ENCODE measurements around the gene LRP1-AS. TPM values are rescaled to one million over a fixed set of nuclear protein-coding genes. Genes with fewer than 3 reads are reported as not detected.

The LRP1-AS gene
- total RNA-seq, 1 experiment from 2014 or later, result not detected

DNA sequence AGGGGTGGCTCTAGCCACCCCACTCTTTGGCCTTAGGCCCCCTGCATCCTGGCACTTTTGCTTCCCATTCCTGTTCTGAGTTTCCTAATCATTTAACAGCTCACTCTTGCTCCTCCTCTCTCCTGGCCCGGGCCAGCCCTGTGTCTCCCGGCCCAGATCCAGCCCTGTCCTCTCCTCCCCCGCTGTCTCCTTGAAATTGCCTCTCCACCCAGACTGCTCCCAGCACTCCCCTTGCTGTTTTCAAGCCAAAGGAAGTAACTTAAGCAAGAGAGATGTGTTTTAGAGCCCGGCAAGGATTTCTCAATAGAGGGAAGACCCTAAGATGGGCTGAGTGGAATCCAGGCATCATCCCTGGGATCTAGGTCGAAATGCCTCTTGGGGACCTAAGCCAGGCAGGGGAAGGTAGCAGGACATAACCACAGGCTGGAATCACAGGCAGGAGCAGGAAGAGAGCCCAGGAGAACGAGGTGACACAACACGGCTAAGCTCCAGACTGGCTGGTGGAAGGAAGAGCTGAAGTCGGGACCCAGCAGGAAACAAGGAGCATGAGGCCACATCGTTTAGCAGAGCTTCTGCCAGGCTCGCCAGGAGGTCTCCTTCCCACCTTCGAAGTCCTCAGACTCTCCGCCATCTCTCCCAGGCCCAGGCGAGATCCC is 2.0 kb upstream of the LRP1-AS start (continued):
- TF ChIP-seq, protein P1, sequence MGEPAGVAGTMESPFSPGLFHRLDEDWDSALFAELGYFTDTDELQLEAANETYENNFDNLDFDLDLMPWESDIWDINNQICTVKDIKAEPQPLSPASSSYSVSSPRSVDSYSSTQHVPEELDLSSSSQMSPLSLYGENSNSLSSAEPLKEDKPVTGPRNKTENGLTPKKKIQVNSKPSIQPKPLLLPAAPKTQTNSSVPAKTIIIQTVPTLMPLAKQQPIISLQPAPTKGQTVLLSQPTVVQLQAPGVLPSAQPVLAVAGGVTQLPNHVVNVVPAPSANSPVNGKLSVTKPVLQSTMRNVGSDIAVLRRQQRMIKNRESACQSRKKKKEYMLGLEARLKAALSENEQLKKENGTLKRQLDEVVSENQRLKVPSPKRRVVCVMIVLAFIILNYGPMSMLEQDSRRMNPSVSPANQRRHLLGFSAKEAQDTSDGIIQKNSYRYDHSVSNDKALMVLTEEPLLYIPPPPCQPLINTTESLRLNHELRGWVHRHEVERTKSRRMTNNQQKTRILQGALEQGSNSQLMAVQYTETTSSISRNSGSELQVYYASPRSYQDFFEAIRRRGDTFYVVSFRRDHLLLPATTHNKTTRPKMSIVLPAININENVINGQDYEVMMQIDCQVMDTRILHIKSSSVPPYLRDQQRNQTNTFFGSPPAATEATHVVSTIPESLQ (CRISPR knock-in tag; IDR thresholded peaks at IDR 0.05), result no peak
- TF ChIP-seq CBFB (CRISPR knock-in tag; IDR thresholded peaks at IDR 0.05; ENCODE audit: low read depth), result no peak
- TF ChIP-seq, protein P2, sequence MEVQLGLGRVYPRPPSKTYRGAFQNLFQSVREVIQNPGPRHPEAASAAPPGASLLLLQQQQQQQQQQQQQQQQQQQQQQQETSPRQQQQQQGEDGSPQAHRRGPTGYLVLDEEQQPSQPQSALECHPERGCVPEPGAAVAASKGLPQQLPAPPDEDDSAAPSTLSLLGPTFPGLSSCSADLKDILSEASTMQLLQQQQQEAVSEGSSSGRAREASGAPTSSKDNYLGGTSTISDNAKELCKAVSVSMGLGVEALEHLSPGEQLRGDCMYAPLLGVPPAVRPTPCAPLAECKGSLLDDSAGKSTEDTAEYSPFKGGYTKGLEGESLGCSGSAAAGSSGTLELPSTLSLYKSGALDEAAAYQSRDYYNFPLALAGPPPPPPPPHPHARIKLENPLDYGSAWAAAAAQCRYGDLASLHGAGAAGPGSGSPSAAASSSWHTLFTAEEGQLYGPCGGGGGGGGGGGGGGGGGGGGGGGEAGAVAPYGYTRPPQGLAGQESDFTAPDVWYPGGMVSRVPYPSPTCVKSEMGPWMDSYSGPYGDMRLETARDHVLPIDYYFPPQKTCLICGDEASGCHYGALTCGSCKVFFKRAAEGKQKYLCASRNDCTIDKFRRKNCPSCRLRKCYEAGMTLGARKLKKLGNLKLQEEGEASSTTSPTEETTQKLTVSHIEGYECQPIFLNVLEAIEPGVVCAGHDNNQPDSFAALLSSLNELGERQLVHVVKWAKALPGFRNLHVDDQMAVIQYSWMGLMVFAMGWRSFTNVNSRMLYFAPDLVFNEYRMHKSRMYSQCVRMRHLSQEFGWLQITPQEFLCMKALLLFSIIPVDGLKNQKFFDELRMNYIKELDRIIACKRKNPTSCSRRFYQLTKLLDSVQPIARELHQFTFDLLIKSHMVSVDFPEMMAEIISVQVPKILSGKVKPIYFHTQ (CRISPR knock-in tag; IDR thresholded peaks at IDR 0.05), result no peak
- TF ChIP-seq, protein P3, sequence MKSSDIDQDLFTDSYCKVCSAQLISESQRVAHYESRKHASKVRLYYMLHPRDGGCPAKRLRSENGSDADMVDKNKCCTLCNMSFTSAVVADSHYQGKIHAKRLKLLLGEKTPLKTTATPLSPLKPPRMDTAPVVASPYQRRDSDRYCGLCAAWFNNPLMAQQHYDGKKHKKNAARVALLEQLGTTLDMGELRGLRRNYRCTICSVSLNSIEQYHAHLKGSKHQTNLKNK (CRISPR knock-in tag; IDR thresholded peaks at IDR 0.05), result no peak

DNA sequence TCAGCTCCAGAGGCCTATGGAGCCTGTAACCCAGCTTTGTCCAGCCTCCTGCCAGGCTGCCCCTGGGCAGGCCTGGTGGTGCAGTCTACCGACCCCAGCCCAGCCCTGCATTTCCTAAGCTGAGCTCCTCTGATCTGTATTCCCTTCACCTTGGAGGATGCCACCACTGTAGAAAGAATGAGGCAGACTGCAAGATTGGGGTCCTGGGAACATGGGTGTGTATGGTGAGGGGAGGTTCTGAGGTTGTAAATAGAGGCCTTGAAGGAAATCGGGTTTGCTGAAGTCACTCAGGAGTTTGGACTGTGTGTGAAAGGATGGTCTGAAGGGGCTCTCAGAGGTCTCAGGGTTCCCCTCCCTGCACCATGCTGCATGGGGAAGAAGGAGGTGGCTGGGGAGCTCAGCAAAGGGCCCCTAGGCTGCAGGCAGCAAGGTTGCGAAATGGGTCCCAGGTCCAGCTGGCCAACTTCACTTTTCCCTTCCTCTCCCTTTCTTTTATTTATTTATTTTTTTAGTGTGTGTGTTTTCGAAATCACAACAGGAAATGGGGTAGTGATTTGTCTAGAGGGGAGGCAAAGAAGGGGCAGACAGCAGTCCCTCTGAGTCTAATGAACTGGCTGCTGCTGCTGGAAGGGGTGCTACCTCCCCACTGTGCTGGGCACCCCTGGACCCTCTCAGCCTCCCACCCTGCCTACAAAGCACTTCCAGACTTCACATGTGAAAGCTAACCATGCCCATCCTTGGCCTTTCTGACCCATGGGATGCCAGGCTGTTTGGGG is 1.2 kb upstream of the LRP1-AS start:
- no peaks in the 10 kb centered on the region for H3K9me3 Mint-ChIP-seq
- ChIA-PET CTCF (interaction anchor here (0.6 to 2.6 kb wide), 6 partner anchors 24 to 94 kb away, joined by 3 to 11 read pairs (median 4); partner anchors contain the start of gene STAT6), POLR2A (no interaction called here)
- ATAC-seq (no peak), DNase-seq (ENCODE audit: low spot score) (no peak)
- H3K4me3 Mint-ChIP-seq, result no peak overlapping the region
- TF ChIP-seq JAZF1 (CRISPR knock-in tag; IDR thresholded peaks at IDR 0.05) (no peak), ZBTB21 (CRISPR knock-in tag; IDR thresholded peaks at IDR 0.05; ENCODE audit: borderline replicate concordance) (no peak), KAT7 (CRISPR knock-in tag; IDR thresholded peaks at IDR 0.05; ENCODE audit: borderline replicate concordance) (no peak)
- TF ChIP-seq, protein P4, sequence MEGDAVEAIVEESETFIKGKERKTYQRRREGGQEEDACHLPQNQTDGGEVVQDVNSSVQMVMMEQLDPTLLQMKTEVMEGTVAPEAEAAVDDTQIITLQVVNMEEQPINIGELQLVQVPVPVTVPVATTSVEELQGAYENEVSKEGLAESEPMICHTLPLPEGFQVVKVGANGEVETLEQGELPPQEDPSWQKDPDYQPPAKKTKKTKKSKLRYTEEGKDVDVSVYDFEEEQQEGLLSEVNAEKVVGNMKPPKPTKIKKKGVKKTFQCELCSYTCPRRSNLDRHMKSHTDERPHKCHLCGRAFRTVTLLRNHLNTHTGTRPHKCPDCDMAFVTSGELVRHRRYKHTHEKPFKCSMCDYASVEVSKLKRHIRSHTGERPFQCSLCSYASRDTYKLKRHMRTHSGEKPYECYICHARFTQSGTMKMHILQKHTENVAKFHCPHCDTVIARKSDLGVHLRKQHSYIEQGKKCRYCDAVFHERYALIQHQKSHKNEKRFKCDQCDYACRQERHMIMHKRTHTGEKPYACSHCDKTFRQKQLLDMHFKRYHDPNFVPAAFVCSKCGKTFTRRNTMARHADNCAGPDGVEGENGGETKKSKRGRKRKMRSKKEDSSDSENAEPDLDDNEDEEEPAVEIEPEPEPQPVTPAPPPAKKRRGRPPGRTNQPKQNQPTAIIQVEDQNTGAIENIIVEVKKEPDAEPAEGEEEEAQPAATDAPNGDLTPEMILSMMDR (IDR thresholded peaks at IDR 0.05), result no peak
- TF ChIP-seq, protein P5, sequence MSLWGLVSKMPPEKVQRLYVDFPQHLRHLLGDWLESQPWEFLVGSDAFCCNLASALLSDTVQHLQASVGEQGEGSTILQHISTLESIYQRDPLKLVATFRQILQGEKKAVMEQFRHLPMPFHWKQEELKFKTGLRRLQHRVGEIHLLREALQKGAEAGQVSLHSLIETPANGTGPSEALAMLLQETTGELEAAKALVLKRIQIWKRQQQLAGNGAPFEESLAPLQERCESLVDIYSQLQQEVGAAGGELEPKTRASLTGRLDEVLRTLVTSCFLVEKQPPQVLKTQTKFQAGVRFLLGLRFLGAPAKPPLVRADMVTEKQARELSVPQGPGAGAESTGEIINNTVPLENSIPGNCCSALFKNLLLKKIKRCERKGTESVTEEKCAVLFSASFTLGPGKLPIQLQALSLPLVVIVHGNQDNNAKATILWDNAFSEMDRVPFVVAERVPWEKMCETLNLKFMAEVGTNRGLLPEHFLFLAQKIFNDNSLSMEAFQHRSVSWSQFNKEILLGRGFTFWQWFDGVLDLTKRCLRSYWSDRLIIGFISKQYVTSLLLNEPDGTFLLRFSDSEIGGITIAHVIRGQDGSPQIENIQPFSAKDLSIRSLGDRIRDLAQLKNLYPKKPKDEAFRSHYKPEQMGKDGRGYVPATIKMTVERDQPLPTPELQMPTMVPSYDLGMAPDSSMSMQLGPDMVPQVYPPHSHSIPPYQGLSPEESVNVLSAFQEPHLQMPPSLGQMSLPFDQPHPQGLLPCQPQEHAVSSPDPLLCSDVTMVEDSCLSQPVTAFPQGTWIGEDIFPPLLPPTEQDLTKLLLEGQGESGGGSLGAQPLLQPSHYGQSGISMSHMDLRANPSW (CRISPR knock-in tag; conservative IDR thresholded peaks at IDR 0.05; ENCODE audit: low read depth), result no peak
- H3K27ac Mint-ChIP-seq, result 0 out of 2 replicates have a peak overlapping the region, but pooled peaks have one; percentile 45
- no peaks in the 10 kb centered on the region for H3K27me3 Mint-ChIP-seq (ENCODE audit: low read depth)
- H3K36me3 Mint-ChIP-seq, result peaks cover 41% of the 10 kb centered on the region
- H3K4me1 Mint-ChIP-seq, result peaks cover 8% of the 10 kb centered on the region

DNA sequence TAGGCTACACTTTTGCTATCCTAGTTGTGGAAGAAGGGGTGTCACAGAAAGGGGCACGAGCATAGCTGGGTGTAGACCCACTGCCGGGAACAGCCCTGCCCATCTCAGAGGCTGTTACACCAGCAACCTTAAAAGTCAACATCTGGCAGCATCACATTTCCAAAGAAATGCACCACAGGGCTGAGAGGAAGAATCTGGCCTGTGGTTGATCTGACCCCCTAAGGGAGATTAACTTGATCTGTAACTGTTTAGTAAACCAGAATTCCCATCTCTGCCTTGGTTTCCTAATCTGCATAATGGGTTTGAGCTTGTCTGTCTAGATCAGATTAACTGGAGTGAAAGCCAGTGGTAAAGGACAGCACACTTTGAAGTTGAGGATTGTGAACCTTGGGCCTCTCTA is 1.3 kb downstream of the LRP1-AS start:
- ChIA-PET POLR2A (no interaction called here), CTCF (interaction anchor here (1.1 to 2.4 kb wide), 4 partner anchors 18 to 68 kb away, joined by 3 to 9 read pairs (median 6); partner anchors contain the start of genes LRP1 and STAT6)
- H3K27me3 Mint-ChIP-seq (ENCODE audit: low read depth), result no peaks in the 10 kb centered on the region
- ATAC-seq, result no peak
- H3K27ac Mint-ChIP-seq, result no peak overlapping the region
- no peaks in the 10 kb centered on the region for H3K9me3 Mint-ChIP-seq
- no peak overlapping the region for H3K4me3 Mint-ChIP-seq
- H3K36me3 Mint-ChIP-seq, result peaks cover 56% of the 10 kb centered on the region
- peaks cover 4% of the 10 kb centered on the region for H3K4me1 Mint-ChIP-seq
- DNase-seq (ENCODE audit: low spot score), result no peak
- TF ChIP-seq, protein P6, sequence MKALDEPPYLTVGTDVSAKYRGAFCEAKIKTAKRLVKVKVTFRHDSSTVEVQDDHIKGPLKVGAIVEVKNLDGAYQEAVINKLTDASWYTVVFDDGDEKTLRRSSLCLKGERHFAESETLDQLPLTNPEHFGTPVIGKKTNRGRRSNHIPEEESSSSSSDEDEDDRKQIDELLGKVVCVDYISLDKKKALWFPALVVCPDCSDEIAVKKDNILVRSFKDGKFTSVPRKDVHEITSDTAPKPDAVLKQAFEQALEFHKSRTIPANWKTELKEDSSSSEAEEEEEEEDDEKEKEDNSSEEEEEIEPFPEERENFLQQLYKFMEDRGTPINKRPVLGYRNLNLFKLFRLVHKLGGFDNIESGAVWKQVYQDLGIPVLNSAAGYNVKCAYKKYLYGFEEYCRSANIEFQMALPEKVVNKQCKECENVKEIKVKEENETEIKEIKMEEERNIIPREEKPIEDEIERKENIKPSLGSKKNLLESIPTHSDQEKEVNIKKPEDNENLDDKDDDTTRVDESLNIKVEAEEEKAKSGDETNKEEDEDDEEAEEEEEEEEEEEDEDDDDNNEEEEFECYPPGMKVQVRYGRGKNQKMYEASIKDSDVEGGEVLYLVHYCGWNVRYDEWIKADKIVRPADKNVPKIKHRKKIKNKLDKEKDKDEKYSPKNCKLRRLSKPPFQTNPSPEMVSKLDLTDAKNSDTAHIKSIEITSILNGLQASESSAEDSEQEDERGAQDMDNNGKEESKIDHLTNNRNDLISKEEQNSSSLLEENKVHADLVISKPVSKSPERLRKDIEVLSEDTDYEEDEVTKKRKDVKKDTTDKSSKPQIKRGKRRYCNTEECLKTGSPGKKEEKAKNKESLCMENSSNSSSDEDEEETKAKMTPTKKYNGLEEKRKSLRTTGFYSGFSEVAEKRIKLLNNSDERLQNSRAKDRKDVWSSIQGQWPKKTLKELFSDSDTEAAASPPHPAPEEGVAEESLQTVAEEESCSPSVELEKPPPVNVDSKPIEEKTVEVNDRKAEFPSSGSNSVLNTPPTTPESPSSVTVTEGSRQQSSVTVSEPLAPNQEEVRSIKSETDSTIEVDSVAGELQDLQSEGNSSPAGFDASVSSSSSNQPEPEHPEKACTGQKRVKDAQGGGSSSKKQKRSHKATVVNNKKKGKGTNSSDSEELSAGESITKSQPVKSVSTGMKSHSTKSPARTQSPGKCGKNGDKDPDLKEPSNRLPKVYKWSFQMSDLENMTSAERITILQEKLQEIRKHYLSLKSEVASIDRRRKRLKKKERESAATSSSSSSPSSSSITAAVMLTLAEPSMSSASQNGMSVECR (CRISPR knock-in tag; IDR thresholded peaks at IDR 0.05; ENCODE audit: borderline replicate concordance), result no peak
- TF ChIP-seq FOXK1 (CRISPR knock-in tag; IDR thresholded peaks at IDR 0.05) (no peak), NFATC4 (CRISPR knock-in tag; IDR thresholded peaks at IDR 0.05) (no peak), HMGA2 (CRISPR knock-in tag; IDR thresholded peaks at IDR 0.05) (no peak), ZNF219 (CRISPR knock-in tag; IDR thresholded peaks at IDR 0.05; ENCODE audit: borderline replicate concordance) (no peak), ETV6 (CRISPR knock-in tag; IDR thresholded peaks at IDR 0.05) (no peak)
- TF ChIP-seq, protein P7, sequence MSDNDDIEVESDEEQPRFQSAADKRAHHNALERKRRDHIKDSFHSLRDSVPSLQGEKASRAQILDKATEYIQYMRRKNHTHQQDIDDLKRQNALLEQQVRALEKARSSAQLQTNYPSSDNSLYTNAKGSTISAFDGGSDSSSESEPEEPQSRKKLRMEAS (CRISPR knock-in tag; IDR thresholded peaks at IDR 0.05), result no peak

Measured in WTC11 (cell line).